CD14-positive monocyte (primary cell): ENCODE measurements around the gene DCHS1. TPM values are rescaled to one million over a fixed set of nuclear protein-coding genes. Genes with fewer than 3 reads are reported as not detected.

Experiments
- DNase-seq, 3 donors: peaks; one replicate each; pipeline ENCODE4 v3.0.0-alpha.2; 2011 to 2022
- H2AFZ ChIP-seq: 2 replicates; pipeline ENCODE4 v1.6.0; 2012; ENCODE audit warnings: mild to moderate bottlenecking, low read depth, low read length, inconsistent platforms; ENCODE audit not compliant: insufficient read depth, poor library complexity, severe bottlenecking
- H3K27ac ChIP-seq, 2 donors: 1 replicate in 1 of 2; 2 replicates in 1 of 2; pipeline ENCODE4 v1.5.1; 2012 to 2013; ENCODE audit warnings: low read length in 2 of 2, control low read depth in 1 of 2, inconsistent platforms in 1 of 2, low read depth in 1 of 2, mild to moderate bottlenecking in 1 of 2
- H3K27me3 ChIP-seq, 2 donors: one replicate each; pipeline versions ENCODE4 v1.6.0 to v1.6.1; 2011 to 2013; ENCODE audit warnings: low read length in 2 of 2; ENCODE audit not compliant: control insufficient read depth in 2 of 2, insufficient read depth in 2 of 2
- H3K36me3 ChIP-seq, 2 donors: replicated peaks in 1 of 2; 1 replicate in 1 of 2; 2 replicates in 1 of 2; pipeline versions ENCODE4 v1.5.1 to v1.6.1; 2012 to 2013; ENCODE audit warnings: low read length in 2 of 2, control low read depth in 1 of 2, inconsistent platforms in 1 of 2, mild to moderate bottlenecking in 1 of 2; ENCODE audit not compliant: insufficient read depth in 2 of 2, control insufficient read depth in 1 of 2
- H3K4me1 ChIP-seq, 2 donors: 1 replicate in 1 of 2; 2 replicates in 1 of 2; pipeline versions ENCODE4 v1.5.1 to v1.6.1; 2012 to 2013; ENCODE audit warnings: low read length in 2 of 2, control low read depth in 1 of 2, inconsistent platforms in 1 of 2, mild to moderate bottlenecking in 1 of 2, moderate library complexity in 1 of 2; ENCODE audit not compliant: insufficient read depth in 2 of 2, control insufficient read depth in 1 of 2
- H3K4me2 ChIP-seq: replicated peaks from 2 replicates; pipeline ENCODE3; 2012; ENCODE audit warnings: low read length, moderate library complexity, mild to moderate bottlenecking; ENCODE audit not compliant: poor library complexity, severe bottlenecking; ENCODE audit errors: extremely low read depth
- H3K4me3 ChIP-seq, 3 experiments: fragments of 200-600 bp in 1 of 3; sonication (generic) in 1 of 3; replicated peaks in 1 of 3; 1 replicate in 2 of 3; 2 replicates in 1 of 3; pipeline ENCODE4 v1.5.1; 2011 to 2013; ENCODE audit warnings: low read length in 3 of 3, mild to moderate bottlenecking in 3 of 3, control low read depth in 2 of 3, low read depth in 2 of 3, inconsistent platforms in 1 of 3, moderate library complexity in 1 of 3
- H3K79me2 ChIP-seq: 2 replicates; pipeline ENCODE4 v1.6.0; 2012; ENCODE audit warnings: mild to moderate bottlenecking, control low read depth, inconsistent platforms, low read length, moderate library complexity; ENCODE audit not compliant: insufficient read depth
- H3K9ac ChIP-seq: 2 replicates; pipeline ENCODE4 v1.6.0; 2017; ENCODE audit warnings: low read length, mild to moderate bottlenecking; ENCODE audit not compliant: insufficient read depth, poor library complexity, severe bottlenecking
- H3K9me3 ChIP-seq, 2 donors: replicated peaks in 1 of 2; 1 replicate in 1 of 2; 2 replicates in 1 of 2; pipeline versions ENCODE4 v1.5.1 to v1.6.1; 2012 to 2013; ENCODE audit warnings: low read length in 2 of 2, control low read depth in 1 of 2; ENCODE audit not compliant: control insufficient read depth in 1 of 2, insufficient read depth in 1 of 2
- H4K20me1 ChIP-seq: 2 replicates; pipeline ENCODE4 v1.6.0; 2012; ENCODE audit warnings: mild to moderate bottlenecking, low read length, control low read depth, moderate library complexity; ENCODE audit not compliant: insufficient read depth
- H3K27ac Mint-ChIP-seq, 7 donors: one replicate each; pipeline ENCODE4 v1.8.0; 2020; ENCODE audit warnings: mild to moderate bottlenecking in 7 of 7, mixed read lengths in 7 of 7, moderate library complexity in 6 of 7, inconsistent platforms in 2 of 7
- H3K27me3 Mint-ChIP-seq, 3 donors: one replicate each; pipeline ENCODE4 v1.8.0; 2021 to 2022; ENCODE audit warnings: low read depth in 3 of 3, mild to moderate bottlenecking in 3 of 3, mixed read lengths in 3 of 3, moderate library complexity in 3 of 3, inconsistent platforms in 1 of 3
- H3K36me3 Mint-ChIP-seq, 2 donors: one replicate each; pipeline ENCODE4 v1.8.0; 2020; ENCODE audit warnings: mixed read lengths in 2 of 2, inconsistent platforms in 1 of 2, mild to moderate bottlenecking in 1 of 2
- H3K4me1 Mint-ChIP-seq: one replicate; pipeline ENCODE4 v1.8.0; 2020; ENCODE audit warnings: mild to moderate bottlenecking, mixed read lengths
- H3K4me3 Mint-ChIP-seq, 2 donors: one replicate each; pipeline ENCODE4 v1.8.0; 2020; ENCODE audit warnings: mild to moderate bottlenecking in 2 of 2, mixed read lengths in 2 of 2, moderate library complexity in 1 of 2
- H3K9me3 Mint-ChIP-seq, 7 donors: one replicate each; pipeline ENCODE4 v1.8.0; 2020 to 2022; ENCODE audit warnings: mixed read lengths in 7 of 7, mild to moderate bottlenecking in 6 of 7, moderate library complexity in 6 of 7, inconsistent platforms in 2 of 7
- CTCF ChIP-seq: fragments of 200-600 bp; IDR thresholded peaks from one replicate; pipeline ENCODE4 v1.8.0; 2022; ENCODE audit warnings: antibody characterized with exemption, mild to moderate bottlenecking
- WGBS: methylation state at CpG from one replicate; pipeline ENCODE4 v1.1.5; 2013; ENCODE audit warnings: missing lambda C conversion rate; ENCODE audit not compliant: insufficient coverage; 5-methylcytosine and 5-hydroxymethylcytosine counted together
- intact Hi-C, 2 donors: fragments of 100-400 bp; cut with micrococcal nuclease; formaldehyde crosslinking; loops; one replicate each; pipeline versions ENCODE4 v1.15.0 to v1.15.1; 2023
- polyA plus RNA-seq, 3 donors: library from polyadenylated mRNA; depleted of rRNA in 1 of 3; unstranded in 2 of 3; stranded (reverse) in 1 of 3; fragments of 300-500 nt in 2 of 3; fragments of >200 nt in 1 of 3; fragmentation: Illumina TruSeq in 2 of 3; gene quantifications; 1 replicate in 2 of 3; 2 replicates in 1 of 3; pipeline ENCODE4 v1.2.3, GENCODE V29; 2012 to 2021

The DCHS1 gene
- polyA plus RNA-seq, 3 donors = 0.01 to 0.88 (median 0.02) TPM

DNA sequence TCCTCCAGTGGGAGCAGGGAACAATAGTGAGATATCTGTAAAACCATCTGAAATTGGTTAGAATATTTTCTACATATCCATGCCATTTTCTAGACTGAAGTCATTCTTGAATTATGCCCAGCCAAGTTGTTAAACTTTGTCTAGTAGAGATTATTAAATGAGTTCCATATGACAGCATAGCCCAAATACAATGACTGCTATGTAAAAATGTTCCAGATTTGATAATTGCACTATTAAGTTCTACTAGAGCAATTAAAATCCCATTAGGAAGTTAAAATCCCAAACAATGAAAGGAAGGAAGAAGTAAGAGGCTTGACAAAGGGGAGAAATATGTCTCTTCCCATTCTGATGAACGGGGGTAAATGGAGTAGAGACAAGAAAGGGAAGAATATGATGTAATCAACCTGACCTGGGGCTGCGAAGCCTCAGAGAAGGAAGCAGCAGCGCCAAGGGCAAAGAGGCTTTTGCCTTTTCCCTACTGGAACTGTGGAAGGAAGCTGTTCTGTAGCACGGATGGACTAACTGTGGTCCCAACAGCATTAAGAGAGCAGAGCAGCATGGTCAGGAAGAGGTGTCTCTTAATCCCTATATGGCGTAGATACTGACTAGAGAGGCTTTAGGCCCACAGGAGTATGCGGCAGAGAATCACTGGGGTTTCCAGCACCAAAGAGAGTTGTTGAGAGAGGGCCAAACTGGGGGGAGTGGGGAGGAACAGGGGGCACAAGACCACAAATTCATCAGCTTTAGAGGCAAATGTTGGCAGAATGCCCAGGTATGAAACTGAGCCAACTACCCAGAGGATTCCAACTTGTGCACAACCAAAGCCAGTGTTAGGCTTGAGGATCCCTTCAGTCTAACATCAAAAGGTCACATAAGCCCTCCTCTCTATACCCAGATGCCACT lies 78.9 kb downstream of the DCHS1 start:
- intact Hi-C loops = no loop called here
- no peak overlapping the region for H3K27ac ChIP-seq
- no peaks in the 10 kb centered on the region for H4K20me1 ChIP-seq
- no peak overlapping the region for H2AFZ ChIP-seq
- Mint-ChIP-seq H3K4me1 (peaks cover 8% of the 10 kb centered on the region), H3K36me3 (peaks cover 21 to 39% of the 10 kb centered on the region in 2 donors), H3K4me3 (no peak overlapping the region), H3K27ac (no peak overlapping the region), H3K9me3 (peaks cover 0 to 5% (median 1%) of the 10 kb centered on the region in 7 donors), H3K27me3 (peaks cover 0 to 5% (median 5%) of the 10 kb centered on the region in 3 donors)
- H3K79me2 ChIP-seq = no peaks in the 10 kb centered on the region
- no peaks in the 10 kb centered on the region for H3K27me3 ChIP-seq
- H3K9me3 ChIP-seq = no peaks in the 10 kb centered on the region
- WGBS = 11% methylated on average over 3 of the region's 6 CpGs
- no peak overlapping the region for H3K4me2 ChIP-seq
- H3K36me3 ChIP-seq = peaks cover 0 to 8% of the 10 kb centered on the region in 2 donors
- DNase-seq = no peak
- TF ChIP-seq CTCF = no peak
- no peak overlapping the region for H3K4me3 ChIP-seq
- peaks cover 2 to 5% of the 10 kb centered on the region in 2 donors for H3K4me1 ChIP-seq
- H3K9ac ChIP-seq = no peak overlapping the region

DNA sequence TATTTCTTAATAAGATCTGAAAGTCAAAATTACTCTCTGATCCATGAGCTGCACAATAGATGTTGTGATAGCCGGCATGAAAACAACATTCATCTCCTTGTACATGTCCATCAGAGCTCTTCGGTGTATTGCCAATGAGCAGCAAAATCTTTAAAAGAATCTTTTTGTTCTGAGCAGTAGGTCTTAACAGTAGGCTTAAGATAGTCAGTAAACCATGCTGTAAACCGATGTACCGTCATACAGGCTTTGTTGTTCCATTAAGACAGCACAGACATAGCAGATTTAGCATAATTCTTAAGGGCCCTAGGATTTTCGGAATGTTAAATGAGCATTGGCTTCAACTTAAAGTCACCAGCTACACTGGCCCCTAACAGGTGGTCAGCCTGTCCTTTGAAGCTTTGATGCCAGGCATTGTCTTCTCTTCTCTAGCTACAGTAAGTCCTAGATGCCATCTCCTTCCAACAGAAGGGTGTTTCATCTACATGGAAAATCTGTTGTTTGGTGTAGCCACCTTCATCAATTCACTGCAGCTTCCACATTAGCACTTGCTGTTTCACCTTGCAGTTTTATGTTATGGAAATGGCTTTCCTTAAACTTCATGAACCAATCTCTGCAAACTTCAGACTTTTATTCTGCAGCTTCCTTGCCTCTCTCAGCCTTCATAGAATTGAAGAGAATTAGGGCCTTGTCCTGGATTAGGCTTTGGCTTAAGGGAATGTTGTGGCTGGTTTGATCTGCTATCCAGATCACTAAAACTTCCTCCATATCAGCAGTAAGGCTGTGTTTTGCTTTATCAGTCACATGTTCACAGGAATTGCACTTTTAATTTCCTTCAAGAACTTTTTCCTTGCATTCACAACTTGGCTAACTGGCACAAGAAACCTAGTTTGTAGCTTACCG lies 80.5 kb downstream of the DCHS1 start:
- WGBS = 93% methylated on average over 3 of the region's 6 CpGs
- Mint-ChIP-seq H3K36me3 (peaks cover 14 to 37% of the 10 kb centered on the region in 2 donors), H3K27ac (no peak overlapping the region)

More for the DNA sequence above, 80.5 kb downstream of the DCHS1 start:
- H3K9me3 Mint-ChIP-seq = peaks cover 0 to 14% (median 7%) of the 10 kb centered on the region in 7 donors
- Histone ChIP-seq H4K20me1 (no peaks in the 10 kb centered on the region), H3K4me1 (peaks cover 2 to 5% of the 10 kb centered on the region in 2 donors), H3K36me3 (peaks cover 0 to 4% of the 10 kb centered on the region in 2 donors), H3K27me3 (peaks cover 0 to 4% of the 10 kb centered on the region in 2 donors), H3K4me3 (no peak overlapping the region), H3K79me2 (no peaks in the 10 kb centered on the region), H2AFZ (no peak overlapping the region), H3K27ac (no peak overlapping the region), H3K4me2 (no peak overlapping the region), H3K9ac (no peak overlapping the region), H3K9me3 (peaks cover 0 to 9% of the 10 kb centered on the region in 2 donors)
- peaks cover 10% of the 10 kb centered on the region for H3K4me1 Mint-ChIP-seq
- no peak for TF ChIP-seq CTCF
- DNase-seq = no peak
- intact Hi-C loops = no loop called here
- H3K27me3 Mint-ChIP-seq = peaks cover 0 to 13% (median 10%) of the 10 kb centered on the region in 3 donors
- H3K4me3 Mint-ChIP-seq = no peak overlapping the region
